GM12878 (cell line): ENCODE data around the gene WDFY3.

Source experiments
- CHD2 ChIP-seq: IDR thresholded peaks from 2 replicates; pipeline ENCODE4 v1.6.1; 2011; ENCODE audit warnings: low read depth, low read length, improper control_type of control experiment, borderline replicate concordance
- EGR1 ChIP-seq, 2 experiments: IDR thresholded peaks; 1 replicate in 1 of 2; 2 replicates in 1 of 2; pipeline ENCODE4 v1.6.1; 2011 to 2012; ENCODE audit warnings: low read depth in 2 of 2, low read length in 2 of 2, borderline replicate concordance in 1 of 2, mild to moderate bottlenecking in 1 of 2, moderate library complexity in 1 of 2
- ZBTB40 ChIP-seq: fragments of 450-650 bp; IDR thresholded peaks from 2 replicates; pipeline ENCODE4 v1.6.1; 2016; ENCODE audit warnings: mild to moderate bottlenecking, moderate library complexity, borderline replicate concordance

GRCh38 chr4:84931961-84932360 is 34.5 kb downstream of the WDFY3 start:
- TF ChIP-seq CHD2 = no peak
- no peak for TF ChIP-seq ZBTB40
- TF ChIP-seq EGR1 (IDR thresholded peaks at IDR 0.05; ENCODE audit: borderline replicate concordance in 1 of 2, low read depth in 2 of 2, low read length in 2 of 2) = no peak
